Heart right ventricle (tissue), 16 donors: Measurements from ENCODE around the gene DPYSL3. TPM values are rescaled to one million over a fixed set of nuclear protein-coding genes. Genes with fewer than 3 reads are reported as not detected.

Experiments
- ATAC-seq, 8 donors: fragments of 200-7000 bp; cut with Tn5 transposase; one replicate each; pipeline ENCODE4 v1.9.1; 2020; ENCODE audit warnings: mild to moderate bottlenecking in 8 of 8, moderate library complexity in 8 of 8, moderate number of reproducible peaks in 1 of 8
- DNase-seq, 2 donors: peaks; one replicate each; pipeline ENCODE4 v3.0.0-alpha.2; 2020
- H3K27ac ChIP-seq, 10 donors: fragments of 200-600 bp; sonication (generic) in 2 of 10; one replicate each; pipeline versions ENCODE4 v1.5.0 to v1.8.0; 2020 to 2022; ENCODE audit warnings: mild to moderate bottlenecking in 3 of 10
- H3K27me3 ChIP-seq, 7 donors: fragments of 200-600 bp; one replicate each; pipeline ENCODE4 v1.8.0; 2021 to 2022; ENCODE audit warnings: mild to moderate bottlenecking in 2 of 7
- H3K36me3 ChIP-seq, 9 donors: fragments of 200-600 bp; sonication (generic) in 1 of 9; one replicate each; pipeline versions ENCODE4 v1.5.0 to v1.8.0; 2020 to 2022; ENCODE audit warnings: mild to moderate bottlenecking in 2 of 9
- H3K4me1 ChIP-seq, 9 donors: fragments of 200-600 bp; sonication (generic) in 1 of 9; one replicate each; pipeline versions ENCODE4 v1.5.0 to v1.8.0; 2020 to 2022; ENCODE audit warnings: mild to moderate bottlenecking in 4 of 9
- H3K4me3 ChIP-seq, 10 donors: fragments of 200-600 bp; sonication (generic) in 2 of 10; one replicate each; pipeline versions ENCODE4 v1.5.0 to v1.8.0; 2020 to 2022; ENCODE audit warnings: mild to moderate bottlenecking in 7 of 10, moderate library complexity in 2 of 10
- H3K9me3 ChIP-seq, 11 donors: fragments of 200-600 bp in 10 of 11; sonication (generic) in 2 of 11; one replicate each; pipeline versions ENCODE4 v1.5.0 to v1.8.0; 2013 to 2022; ENCODE audit warnings: mild to moderate bottlenecking in 2 of 11, control low read depth in 1 of 11, moderate library complexity in 1 of 11
- CTCF ChIP-seq, 9 donors: fragments of 200-600 bp; sonication (generic) in 2 of 9; IDR thresholded peaks; one replicate each; pipeline versions ENCODE4 v1.5.0 to v1.8.0; 2021 to 2022; ENCODE audit warnings: antibody characterized with exemption in 9 of 9, mild to moderate bottlenecking in 5 of 9, moderate library complexity in 1 of 9
- WGBS, 2 donors: extraction: QIAGEN DNeasy Blood & Tissue Kit; methylation state at CpG; one replicate each; pipeline ENCODE4 v1.1.7; 2013; ENCODE audit warnings: inconsistent platforms in 1 of 2; 5-methylcytosine and 5-hydroxymethylcytosine counted together
- intact Hi-C, 10 donors: fragments of 100-400 bp; cut with DNase I; formaldehyde crosslinking; loops; one replicate each; pipeline versions ENCODE4 v1.11.1 to v1.14.2; 2022
- polyA plus RNA-seq, 2 donors: library from polyadenylated mRNA; stranded (reverse); fragments of 200-250 nt; gene quantifications; one replicate each; pipeline ENCODE4 v1.2.3, GENCODE V29; 2013
- total RNA-seq, 10 donors: library from RNA; stranded (reverse); fragmentation: NEBNext Ultra II Directional in 3 of 10; extraction: Animal tissue kit (Norgen Biotek cat#: 25700) in 3 of 10; gene quantifications; one replicate each; pipeline versions ENCODE4 v1.2.1 to v1.2.4, GENCODE V29; 2021 to 2023
- donor health status: Arrhythmogenic right ventricular cardiomyopathy.
- donor health status: ischemic (EF 13 %, LVEDD 7.1; RV severe dilation, severe dysfunction).
- donor health status: healthy with polysubstance abuse.
- donor health status: DM: no; HTN: yes; CAD: no.
- donor health status: DM: no; HTN: no; CAD: no.
- donor health status: ischemic (EF 25% LVEDD 6.9; RV normal size, moderate dysfunction).
- donor health status: ischemic (EF 25% LVEDD 5.7; RV mildly dilated, moderate dysfunction).
- donor health status: healthy.
- donor health status: DM: yes; HTN: yes; CAD: no.
- donor health status: Ischemic cardiomyopathy.
- donor health status: ischemic (EF 35%, LVEDD 5.7; RV mildly dilated, moderate dysfunction).
- donor health status: nonischemic (EF 11% LVEDD 7.7; RV severe dilation, severe dysfunction).
- donor health status: DM: yes; HTN: yes; CAD: no.
- donor health status: PGD.
- donor health status: ischemic (EF 29% LVEDD 5.4; RV normal size, mild dysfunction).
- donor health status: nonischemic (EF 23%, LVEDD 6.1; RV moderate dilation, normal function).

The DPYSL3 gene
- total and polyA plus RNA-seq, 12 donors: 15.2 to 27.4 (median 20.3) TPM

GRCh38 chr5:147410496-147411358 is 99.1 kb downstream of the DPYSL3 start:
- intact Hi-C loops: loop anchor here in 2 of 10 donors (5.0 kb wide), 1 partner anchor 37 kb away; no protein-coding TSS in a partner anchor
- H3K27ac ChIP-seq: peak overlapping the region in 5 of 10 donors; percentile 20 to 56 (median 46)
- no peak for TF ChIP-seq CTCF (IDR thresholded peaks at IDR 0.05)
- H3K27me3 ChIP-seq: no peaks in the 10 kb centered on the region
- ATAC-seq: peak; percentile 48 to 73 (median 64)
- WGBS, 2 donors: 72% methylated on average over 8 of the region's 8 CpGs
- H3K9me3 ChIP-seq: no peaks in the 10 kb centered on the region
- peaks cover 0 to 93% (median 6%) of the 10 kb centered on the region in 9 donors for H3K36me3 ChIP-seq
- H3K4me1 ChIP-seq: peaks cover 8 to 43% (median 19%) of the 10 kb centered on the region in 9 donors
- H3K4me3 ChIP-seq: no peak overlapping the region
- DNase-seq: peak in 1 of 2 donors; percentile 41

- peak overlapping the region in 1 of 10 donors; percentile 4 for H3K27ac ChIP-seq
- intact Hi-C loops: no loop called here
- no peak for DNase-seq
Measured at GRCh38 chr5:147408980-147409379, 100.9 kb downstream of the DPYSL3 start.

GRCh38 chr5:147407094-147407681 is 102.7 kb downstream of the DPYSL3 start:
- intact Hi-C loops: no loop called here
- no peak overlapping the region for H3K4me3 ChIP-seq
- TF ChIP-seq CTCF (IDR thresholded peaks at IDR 0.05): no peak
- peak overlapping the region in 4 of 10 donors; percentile 43 to 55 (median 50) for H3K27ac ChIP-seq
- no peaks in the 10 kb centered on the region for H3K27me3 ChIP-seq
- DNase-seq: no peak
- 29 to 40% methylated on average over 8 of the region's 8 CpGs for WGBS, 2 donors
- H3K9me3 ChIP-seq: peaks cover 0 to 4% (median 0%) of the 10 kb centered on the region in 11 donors
- ATAC-seq: peak in 4 of 8 donors; percentile 12 to 39 (median 14)
- H3K4me1 ChIP-seq: peaks cover 19 to 70% (median 48%) of the 10 kb centered on the region in 9 donors
- peaks cover 0 to 64% (median 9%) of the 10 kb centered on the region in 9 donors for H3K36me3 ChIP-seq

More at GRCh38 chr5:147408980-147409379, 100.9 kb downstream of the DPYSL3 start:
- H3K36me3 ChIP-seq: peaks cover 0 to 82% (median 9%) of the 10 kb centered on the region in 9 donors
- no peak overlapping the region for H3K4me3 ChIP-seq
- no peaks in the 10 kb centered on the region for H3K9me3 ChIP-seq
- H3K27me3 ChIP-seq: no peaks in the 10 kb centered on the region
- no peak for TF ChIP-seq CTCF (IDR thresholded peaks at IDR 0.05)
- ATAC-seq: no peak
- 95 to 97% methylated on average over 2 of the region's 2 CpGs for WGBS, 2 donors
- H3K4me1 ChIP-seq: peaks cover 17 to 60% (median 36%) of the 10 kb centered on the region in 9 donors

GRCh38 chr5:147406636-147407035 is 103.2 kb downstream of the DPYSL3 start:
- Histone ChIP-seq H3K4me1 (peaks cover 19 to 65% (median 48%) of the 10 kb centered on the region in 9 donors), H3K36me3 (peaks cover 0 to 64% (median 9%) of the 10 kb centered on the region in 9 donors), H3K27me3 (no peaks in the 10 kb centered on the region), H3K9me3 (peaks cover 0 to 4% (median 0%) of the 10 kb centered on the region in 11 donors), H3K4me3 (no peak overlapping the region), H3K27ac (peak overlapping the region in 4 of 10 donors; percentile 43 to 55 (median 50))
- 97 to 100% methylated on average over 1 of the region's 1 CpG for WGBS, 2 donors
- TF ChIP-seq CTCF (IDR thresholded peaks at IDR 0.05): no peak
- intact Hi-C loops: no loop called here
- ATAC-seq (no peak), DNase-seq (no peak)
